IPS-15b (cell line): ENCODE measurements around the gene RIPOR3.

Source experiments
- H3K27me3 ChIP-seq: one replicate; pipeline ENCODE4 v1.6.1; 2013; ENCODE audit warnings: low read length; ENCODE audit not compliant: control insufficient read depth, insufficient read depth
- H3K36me3 ChIP-seq: one replicate; pipeline ENCODE4 v1.6.1; 2013; ENCODE audit warnings: low read length; ENCODE audit not compliant: control insufficient read depth, insufficient read depth
- H3K4me1 ChIP-seq: one replicate; pipeline ENCODE4 v1.6.1; 2013; ENCODE audit warnings: mild to moderate bottlenecking, low read length; ENCODE audit not compliant: control insufficient read depth, insufficient read depth
- H3K4me3 ChIP-seq: one replicate; pipeline ENCODE4 v1.5.1; 2013; ENCODE audit warnings: low read depth, low read length
- H3K9ac ChIP-seq: one replicate; pipeline ENCODE4 v1.6.1; 2013; ENCODE audit warnings: low read depth, mild to moderate bottlenecking, low read length
- H3K9me3 ChIP-seq: one replicate; pipeline ENCODE4 v1.6.1; 2013; ENCODE audit warnings: mild to moderate bottlenecking, low read length; ENCODE audit not compliant: control insufficient read depth, insufficient read depth

The RIPOR3 gene

DNA sequence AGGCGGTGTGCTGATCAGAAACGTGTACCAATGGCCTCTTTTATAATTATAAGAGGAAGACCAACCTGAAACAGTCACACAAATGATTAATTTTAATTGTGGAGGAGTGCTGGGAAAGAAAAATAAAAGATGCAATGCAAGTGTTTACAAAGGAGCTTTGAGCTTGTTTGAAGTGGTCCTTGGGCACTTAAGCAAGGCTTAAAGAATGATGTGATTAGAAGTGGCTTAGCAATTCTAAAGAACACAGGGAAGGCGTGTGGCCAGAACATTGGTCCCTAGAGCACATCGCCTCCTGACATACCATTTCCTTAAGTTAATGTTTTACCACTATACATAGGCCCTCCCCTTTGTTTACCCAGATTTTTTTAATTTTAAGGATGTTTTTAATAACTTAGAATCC, 155.0 kb downstream of the RIPOR3 start:
- H3K9me3 ChIP-seq = no peaks in the 10 kb centered on the region
- H3K4me1 ChIP-seq = no peaks in the 10 kb centered on the region
- no peak overlapping the region for H3K4me3 ChIP-seq
- H3K9ac ChIP-seq = no peak overlapping the region
- no peaks in the 10 kb centered on the region for H3K27me3 ChIP-seq
- H3K36me3 ChIP-seq = no peaks in the 10 kb centered on the region
